Measurements from ENCODE around the gene ESRRA. TPM values are rescaled to one million over a fixed set of nuclear protein-coding genes. Genes with fewer than 3 reads are reported as not detected.
A peak's percentile ranks its signal among the peaks of the same experiment; 100 is the strongest.

ESRRA gene
- total and polyA plus RNA-seq, 8 donors, result 45.5 to 685 (median 87.0) TPM

GRCh38 chr11:64299847-64300648 is 5.3 kb upstream of the ESRRA start, which contains the start of gene CATSPERZ:
Gene CATSPERZ (plus strand): TSS chr11:64300358. CDS start chr11:64300411, 53 bp downstream.
- no peaks in the 10 kb centered on the region for H3K9me3 ChIP-seq
- H3K27ac ChIP-seq, result peak within 1 kb of the TSS in 3 of 5 donors; percentile 0 to 11 (median 11)
- intact Hi-C loops (cut with DNase I; ENCODE audit: low total_unique reads), result loop anchor here (10.0 kb wide), 1 partner anchor 95 kb away; the partner anchor contains the start of gene FERMT3
- no peaks in the 10 kb centered on the region for H3K36me3 ChIP-seq
- peaks cover 17 to 87% (median 45%) of the 10 kb centered on the region in 3 donors for H3K27me3 ChIP-seq
- no peak for DNase-seq
- H3K4me1 ChIP-seq, result peaks cover 38 to 53% (median 43%) of the 10 kb centered on the region in 4 donors
- 5 to 9% (median 6%) methylated on average over 46 to 54 of the region's 54 CpGs for WGBS, 5 donors
- TF ChIP-seq POLR2AphosphoS5 (IDR thresholded peaks at IDR 0.05) (no peak), EP300 (IDR thresholded peaks at IDR 0.05) (no peak), POLR2A (IDR thresholded peaks at IDR 0.05) (no peak), CTCF (IDR thresholded peaks at IDR 0.05) (no peak)
- H3K4me3 ChIP-seq, result peak within 1 kb of the TSS; percentile 43 to 55 (median 44)

DNA sequence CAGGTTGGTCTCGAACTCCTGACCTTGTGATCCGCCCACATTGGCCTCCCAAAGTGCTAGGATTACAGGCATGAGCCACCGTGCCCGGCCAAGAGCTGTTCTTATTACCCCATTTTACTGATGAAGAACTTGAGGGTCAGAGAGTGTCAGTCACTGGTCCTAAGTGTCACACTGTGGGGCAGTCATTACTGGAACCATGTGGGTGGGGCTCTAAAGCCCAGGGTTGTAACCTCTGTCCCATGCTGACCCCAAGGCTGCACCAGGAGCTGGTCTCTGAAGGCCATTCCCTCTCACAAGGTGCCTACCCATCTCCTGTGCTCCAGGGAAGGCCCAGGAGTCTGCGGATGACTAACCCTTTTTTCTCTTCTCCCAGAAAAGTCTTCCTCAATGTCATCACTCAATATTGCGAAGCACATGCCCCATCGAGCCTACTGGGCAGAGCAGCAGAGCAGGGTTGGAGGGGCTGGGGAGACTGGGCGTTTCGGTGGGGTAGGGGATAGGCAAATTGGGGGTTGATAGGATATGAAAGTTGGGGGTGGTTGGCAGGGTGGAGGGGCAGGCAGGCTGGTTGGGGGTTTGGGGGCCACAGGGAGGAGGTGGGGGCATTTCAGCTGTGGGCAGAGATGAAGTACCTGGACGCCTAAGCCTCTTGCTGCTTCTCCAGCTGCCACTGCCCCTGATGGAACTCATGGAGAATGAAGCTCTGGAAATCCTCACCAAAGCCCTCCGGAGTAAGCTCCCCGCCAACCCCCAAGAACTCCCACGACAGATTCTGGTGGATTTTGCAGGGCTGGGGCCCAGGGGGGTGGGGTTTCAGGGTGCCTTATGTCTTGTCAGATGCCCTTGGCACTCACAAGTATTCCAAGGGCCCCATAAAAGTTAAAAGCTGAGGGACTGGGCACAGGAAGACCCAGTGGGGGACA is 2.0 kb upstream of the ESRRA start:
- Histone ChIP-seq H3K27ac (peak overlapping the region in 4 of 5 donors; percentile 95 to 97 (median 96)), H3K36me3 (peaks cover 0 to 10% (median 7%) of the 10 kb centered on the region in 4 donors), H3K27me3 (peaks cover 3 to 53% (median 25%) of the 10 kb centered on the region in 3 donors), H3K4me3 (peak overlapping the region in 3 of 4 donors; percentile 64 to 82 (median 77)), H3K9me3 (no peaks in the 10 kb centered on the region), H3K4me1 (peaks cover 50 to 62% (median 58%) of the 10 kb centered on the region in 4 donors)
- no peak for DNase-seq
- WGBS, 5 donors, result 80 to 87% (median 85%) methylated on average over 13 of the region's 13 CpGs
- TF ChIP-seq POLR2AphosphoS5 (IDR thresholded peaks at IDR 0.05), result no peak
- no peak for TF ChIP-seq CTCF (IDR thresholded peaks at IDR 0.05)
- no peak for TF ChIP-seq EP300 (IDR thresholded peaks at IDR 0.05)
- TF ChIP-seq POLR2A (IDR thresholded peaks at IDR 0.05), result no peak
- intact Hi-C loops (cut with DNase I; ENCODE audit: low total_unique reads), result no loop called here

- no peak for DNase-seq
- peaks cover 49 to 60% (median 56%) of the 10 kb centered on the region in 4 donors for H3K4me1 ChIP-seq
- TF ChIP-seq EP300 (IDR thresholded peaks at IDR 0.05), result no peak
- H3K9me3 ChIP-seq, result no peaks in the 10 kb centered on the region
- 41 to 54% (median 50%) methylated on average over 4 to 5 of the region's 5 CpGs for WGBS, 5 donors
- peaks cover 0 to 11% (median 7%) of the 10 kb centered on the region in 4 donors for H3K36me3 ChIP-seq
- H3K27ac ChIP-seq, result peak overlapping the region; percentile 95 to 97 (median 96)
- H3K27me3 ChIP-seq, result peaks cover 3 to 47% (median 19%) of the 10 kb centered on the region in 3 donors
- intact Hi-C loops (cut with DNase I; ENCODE audit: low total_unique reads), result no loop called here
- H3K4me3 ChIP-seq, result peak overlapping the region; percentile 64 to 82 (median 76)
Measured at GRCh38 chr11:64304032-64304315, 1.4 kb upstream of the ESRRA start.

DNA sequence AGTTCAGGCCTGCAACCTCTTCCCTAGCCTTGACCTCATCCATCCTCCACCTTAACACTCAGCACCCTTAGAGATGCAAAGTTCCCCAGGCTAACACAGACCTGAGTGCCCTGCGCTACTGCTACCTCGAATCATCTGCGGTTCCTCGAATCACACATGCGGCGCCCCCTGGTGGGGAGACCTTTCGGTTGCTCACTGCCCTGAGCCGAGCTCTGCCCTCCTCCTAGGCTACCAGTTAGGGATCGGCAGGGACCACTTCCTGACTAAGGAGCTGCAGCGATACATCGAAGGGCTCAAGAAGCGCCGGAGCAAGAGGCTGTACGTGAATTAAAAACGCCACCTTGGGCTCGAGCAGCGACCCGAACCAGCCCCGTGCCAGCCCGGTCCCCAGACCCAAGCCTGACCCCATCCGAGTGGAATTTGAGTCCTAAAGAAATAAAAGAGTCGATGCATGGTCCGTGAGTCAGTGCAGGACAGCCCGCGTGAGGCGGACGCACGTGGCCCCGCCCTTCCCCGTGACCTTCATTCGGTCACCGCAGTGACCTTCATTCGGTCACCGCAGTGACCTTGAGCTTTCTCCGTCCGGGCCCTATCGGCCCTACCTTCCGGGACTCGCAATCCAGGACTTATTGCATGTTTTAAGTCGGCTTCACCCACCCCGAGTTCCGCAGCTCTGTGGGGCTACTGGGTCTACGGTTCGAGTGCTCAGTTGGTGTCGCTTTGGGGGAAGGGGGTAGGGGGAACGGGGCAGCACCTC is 830 bp upstream of the ESRRA start:
- DNase-seq, result peak; percentile 96 to 97
- H3K27ac ChIP-seq, result peak overlapping the region; percentile 95 to 97 (median 96)
- intact Hi-C loops (cut with DNase I; ENCODE audit: low total_unique reads), result no loop called here
- TF ChIP-seq CTCF (IDR thresholded peaks at IDR 0.05) (peak in 6 of 7 experiments; percentile 28 to 96 (median 88)), POLR2AphosphoS5 (IDR thresholded peaks at IDR 0.05) (peak in 1 of 3 donors; percentile 76), POLR2A (IDR thresholded peaks at IDR 0.05) (no peak), EP300 (IDR thresholded peaks at IDR 0.05) (no peak)
- H3K9me3 ChIP-seq, result no peaks in the 10 kb centered on the region
- H3K4me3 ChIP-seq, result peak overlapping the region; percentile 64 to 82 (median 76)
- peaks cover 3 to 42% (median 13%) of the 10 kb centered on the region in 3 donors for H3K27me3 ChIP-seq
- WGBS, 5 donors, result 0 to 1% (median 0%) methylated on average over 37 to 46 of the region's 46 CpGs
- H3K4me1 ChIP-seq, result peaks cover 44 to 54% (median 51%) of the 10 kb centered on the region in 4 donors
- peaks cover 0 to 14% (median 7%) of the 10 kb centered on the region in 4 donors for H3K36me3 ChIP-seq

Data from stomach (tissue), 9 donors.